Loucy (cell line): ENCODE results near the gene SARNP.

Experiments used
- H2AFZ ChIP-seq: fragments of 200-600 bp; sonication (generic); 2 replicates; pipeline ENCODE4 v1.6.0; 2016; ENCODE audit warnings: antibody characterized with exemption, mild to moderate bottlenecking, low read length, moderate library complexity
- H3F3A ChIP-seq: fragments of 200-600 bp; 2 replicates; pipeline ENCODE4 v1.6.0; 2016; ENCODE audit warnings: antibody characterized with exemption, low read depth, mild to moderate bottlenecking
- H3K27me3 ChIP-seq: fragments of 200-600 bp; sonication (generic); 2 replicates; pipeline ENCODE4 v1.6.1; 2014; ENCODE audit warnings: low read length, mild to moderate bottlenecking; ENCODE audit not compliant: insufficient read depth, poor library complexity, severe bottlenecking
- H3K36me3 ChIP-seq: fragments of 200-600 bp; sonication (generic); 2 replicates; pipeline ENCODE4 v1.6.1; 2016; ENCODE audit warnings: low read length; ENCODE audit not compliant: insufficient read depth
- H3K4me1 ChIP-seq: fragments of 200-600 bp; sonication (generic); 2 replicates; pipeline ENCODE4 v1.5.1; 2014; ENCODE audit warnings: low read length, mild to moderate bottlenecking; ENCODE audit not compliant: insufficient read depth, poor library complexity, severe bottlenecking
- H3K4me2 ChIP-seq: fragments of 200-600 bp; sonication (generic); 2 replicates; pipeline ENCODE4 v1.6.0; 2014; ENCODE audit warnings: antibody characterized with exemption, low read length, low read depth, mild to moderate bottlenecking; ENCODE audit not compliant: poor library complexity, severe bottlenecking
- H3K4me3 ChIP-seq: fragments of 200-600 bp; sonication (generic); 2 replicates; pipeline ENCODE4 v1.5.1; 2014; ENCODE audit warnings: low read length, mild to moderate bottlenecking, mixed read lengths; ENCODE audit not compliant: poor library complexity, severe bottlenecking
- H3K79me2 ChIP-seq: fragments of 200-600 bp; sonication (generic); 2 replicates; pipeline ENCODE4 v1.6.1; 2014; ENCODE audit warnings: low read length; ENCODE audit not compliant: insufficient read depth
- H3K9ac ChIP-seq: fragments of 200-600 bp; sonication (generic); 2 replicates; pipeline ENCODE4 v1.6.0; 2014; ENCODE audit warnings: mild to moderate bottlenecking, low read depth, low read length, moderate library complexity; ENCODE audit not compliant: poor library complexity, severe bottlenecking
- H3K9me2 ChIP-seq: fragments of 200-600 bp; sonication (generic); replicated peaks from 2 replicates; pipeline ENCODE4 v1.6.1; 2016; ENCODE audit warnings: low read depth, low read length, mixed read lengths
- H3K9me3 ChIP-seq: fragments of 200-600 bp; sonication (generic); 2 replicates; pipeline ENCODE4 v1.6.1; 2014; ENCODE audit warnings: mild to moderate bottlenecking, antibody characterized with exemption, low read length, low read depth; ENCODE audit not compliant: insufficient read depth
- H4K20me1 ChIP-seq: fragments of 200-600 bp; sonication (generic); 2 replicates; pipeline ENCODE4 v1.6.0; 2014; ENCODE audit warnings: antibody characterized with exemption, low read length, mild to moderate bottlenecking; ENCODE audit not compliant: insufficient read depth, poor library complexity, severe bottlenecking
- EZH2phosphoT487 ChIP-seq: fragments of 200-600 bp; IDR thresholded peaks from 2 replicates; pipeline ENCODE4 v1.6.1; 2018; ENCODE audit warnings: antibody characterized with exemption, mild to moderate bottlenecking, moderate library complexity, borderline replicate concordance
- TF ChIP-seq, protein P1 (sequence below): fragments of 200-600 bp; sonication (generic); conservative IDR thresholded peaks from 2 replicates; pipeline ENCODE4 v1.5.1; 2014; ENCODE audit warnings: mild to moderate bottlenecking, antibody characterized with exemption, low read length

SARNP gene

GRCh38 chr12:55797068-55797467, 20.5 kb downstream of the SARNP start:
- Histone ChIP-seq H3K9me3 (no peaks in the 10 kb centered on the region), H3K79me2 (peaks cover 26% of the 10 kb centered on the region; the same call in 1 of the 2 replicates), H2AFZ (no peak overlapping the region), H3K4me2 (no peak overlapping the region), H3K4me3 (no peak overlapping the region), H3K27me3 (no peaks in the 10 kb centered on the region), H3K36me3 (peaks cover 87% of the 10 kb centered on the region), H3F3A (no peaks in the 10 kb centered on the region), H4K20me1 (peaks cover 19% of the 10 kb centered on the region), H3K9me2 (no peaks in the 10 kb centered on the region), H3K9ac (no peak overlapping the region), H3K4me1 (peaks cover 3% of the 10 kb centered on the region)
- TF ChIP-seq EZH2phosphoT487, result no peak
- TF ChIP-seq, protein P1, sequence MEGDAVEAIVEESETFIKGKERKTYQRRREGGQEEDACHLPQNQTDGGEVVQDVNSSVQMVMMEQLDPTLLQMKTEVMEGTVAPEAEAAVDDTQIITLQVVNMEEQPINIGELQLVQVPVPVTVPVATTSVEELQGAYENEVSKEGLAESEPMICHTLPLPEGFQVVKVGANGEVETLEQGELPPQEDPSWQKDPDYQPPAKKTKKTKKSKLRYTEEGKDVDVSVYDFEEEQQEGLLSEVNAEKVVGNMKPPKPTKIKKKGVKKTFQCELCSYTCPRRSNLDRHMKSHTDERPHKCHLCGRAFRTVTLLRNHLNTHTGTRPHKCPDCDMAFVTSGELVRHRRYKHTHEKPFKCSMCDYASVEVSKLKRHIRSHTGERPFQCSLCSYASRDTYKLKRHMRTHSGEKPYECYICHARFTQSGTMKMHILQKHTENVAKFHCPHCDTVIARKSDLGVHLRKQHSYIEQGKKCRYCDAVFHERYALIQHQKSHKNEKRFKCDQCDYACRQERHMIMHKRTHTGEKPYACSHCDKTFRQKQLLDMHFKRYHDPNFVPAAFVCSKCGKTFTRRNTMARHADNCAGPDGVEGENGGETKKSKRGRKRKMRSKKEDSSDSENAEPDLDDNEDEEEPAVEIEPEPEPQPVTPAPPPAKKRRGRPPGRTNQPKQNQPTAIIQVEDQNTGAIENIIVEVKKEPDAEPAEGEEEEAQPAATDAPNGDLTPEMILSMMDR, result peak; percentile 85

- Histone ChIP-seq H3K9ac (no peak overlapping the region), H3K4me1 (peaks cover 3% of the 10 kb centered on the region), H3K9me3 (no peaks in the 10 kb centered on the region), H3K9me2 (no peaks in the 10 kb centered on the region), H3K27me3 (no peaks in the 10 kb centered on the region), H3F3A (no peaks in the 10 kb centered on the region), H3K79me2 (peaks cover 15% of the 10 kb centered on the region; the same call in 1 of the 2 replicates), H4K20me1 (peaks cover 14% of the 10 kb centered on the region), H3K4me3 (no peak overlapping the region), H3K4me2 (no peak overlapping the region), H2AFZ (no peak overlapping the region), H3K36me3 (peaks cover 85% of the 10 kb centered on the region)
- TF ChIP-seq, protein P1, result no peak
These were observed 21.6 kb downstream of the SARNP start for GRCh38 chr12:55795950-55796349.

DNA sequence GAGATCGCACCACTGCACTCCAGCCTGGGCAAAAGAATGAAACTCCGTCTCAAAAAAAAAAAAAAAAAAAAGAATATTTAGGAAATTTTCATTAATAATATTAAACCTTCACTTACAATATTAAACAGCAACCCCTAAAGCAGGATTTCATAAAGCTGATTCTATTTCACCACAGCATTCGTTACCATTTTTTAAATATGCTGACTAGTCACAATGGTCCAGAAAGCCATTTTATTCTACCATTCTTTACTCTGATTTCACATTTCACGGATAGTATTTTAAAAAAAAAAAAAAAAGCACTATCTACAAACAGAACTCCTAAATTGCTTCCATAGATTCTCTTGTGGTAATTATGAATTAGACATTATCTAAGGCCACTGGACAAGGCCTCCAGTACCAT, 27.6 kb downstream of the SARNP start:
- no peaks in the 10 kb centered on the region for H3K4me1 ChIP-seq
- H3K79me2 ChIP-seq, result 0 out of 2 replicates have a peak, but pooled peaks cover 4% of the 10 kb centered on the region
- no peak overlapping the region for H3K4me3 ChIP-seq
- H3K4me2 ChIP-seq, result no peak overlapping the region
- TF ChIP-seq, protein P1, result no peak
- no peak for TF ChIP-seq EZH2phosphoT487
- H3F3A ChIP-seq, result no peaks in the 10 kb centered on the region
- H3K36me3 ChIP-seq, result peaks cover 87% of the 10 kb centered on the region
- H3K9me3 ChIP-seq, result no peaks in the 10 kb centered on the region
- H3K9me2 ChIP-seq, result no peaks in the 10 kb centered on the region
- no peak overlapping the region for H2AFZ ChIP-seq
- H4K20me1 ChIP-seq, result no peaks in the 10 kb centered on the region
- no peaks in the 10 kb centered on the region for H3K27me3 ChIP-seq
- H3K9ac ChIP-seq, result no peak overlapping the region
